Left hindlimb (tissue), 1 donor: ENCODE measurements around the gene SPPL3.

ENCODE experiments used
- DNase-seq: peaks from one replicate; pipeline ENCODE4 v3.0.0-alpha.2; 2018

Gene SPPL3

GRCh38 chr12:120872487-120872886 is 31.7 kb downstream of the SPPL3 start:
- DNase-seq = no peak

GRCh38 chr12:120870415-120870814 is 33.7 kb downstream of the SPPL3 start:
- no peak for DNase-seq

GRCh38 chr12:120869376-120869775 is 34.8 kb downstream of the SPPL3 start:
- no peak for DNase-seq

- DNase-seq = no peak
These were observed 38.0 kb downstream of the SPPL3 start for GRCh38 chr12:120866108-120866507.

- no peak for DNase-seq
These were observed 39.1 kb downstream of the SPPL3 start for GRCh38 chr12:120865098-120865497.

- no peak for DNase-seq
These were observed 41.5 kb downstream of the SPPL3 start for GRCh38 chr12:120862664-120863063.

GRCh38 chr12:120861074-120861795 is 42.9 kb downstream of the SPPL3 start:
- DNase-seq = no peak

- DNase-seq = no peak
These were observed 45.7 kb downstream of the SPPL3 start for GRCh38 chr12:120858306-120859088.

- no peak for DNase-seq
These were observed 47.2 kb downstream of the SPPL3 start for GRCh38 chr12:120856980-120857379.

GRCh38 chr12:120855823-120856588 is 48.2 kb downstream of the SPPL3 start:
- DNase-seq = no peak

GRCh38 chr12:120854804-120855203 is 49.4 kb downstream of the SPPL3 start:
- no peak for DNase-seq

- DNase-seq = no peak
These were observed 51.0 kb downstream of the SPPL3 start for GRCh38 chr12:120853188-120853587.

GRCh38 chr12:120851944-120852343 is 52.2 kb downstream of the SPPL3 start:
- no peak for DNase-seq

- no peak for DNase-seq
These were observed 52.7 kb downstream of the SPPL3 start for GRCh38 chr12:120851444-120851843.

- no peak for DNase-seq
These were observed 54.4 kb downstream of the SPPL3 start for GRCh38 chr12:120849765-120850164.

- DNase-seq = no peak
These were observed 56.3 kb downstream of the SPPL3 start for GRCh38 chr12:120847814-120848213.

- no peak for DNase-seq
These were observed 56.8 kb downstream of the SPPL3 start for GRCh38 chr12:120847392-120847791.

- no peak for DNase-seq
These were observed 57.4 kb downstream of the SPPL3 start for GRCh38 chr12:120846721-120847120.

GRCh38 chr12:120845696-120846095 is 58.5 kb downstream of the SPPL3 start:
- no peak for DNase-seq

GRCh38 chr12:120844768-120845449 is 59.2 kb downstream of the SPPL3 start:
- DNase-seq = no peak

GRCh38 chr12:120844297-120844696 is 59.9 kb downstream of the SPPL3 start:
- no peak for DNase-seq

GRCh38 chr12:120843472-120843871 is 60.7 kb downstream of the SPPL3 start:
- DNase-seq = no peak

GRCh38 chr12:120842595-120842994 is 61.6 kb downstream of the SPPL3 start:
- no peak for DNase-seq
